Subcutaneous abdominal adipose tissue (tissue), 5 donors: Measurements from ENCODE around the gene CMIP.

ENCODE experiments used
- H3K27ac ChIP-seq: one replicate; pipeline ENCODE4 v1.7.0; 2013; ENCODE audit warnings: low read depth, mild to moderate bottlenecking, inconsistent platforms, low read length, moderate library complexity
- H3K27me3 ChIP-seq, 5 donors: one replicate each; pipeline ENCODE4 v1.7.0; 2013; ENCODE audit warnings: low read length in 5 of 5, inconsistent platforms in 1 of 5; ENCODE audit not compliant: control insufficient read depth in 5 of 5, insufficient read depth in 4 of 5
- H3K36me3 ChIP-seq, 5 donors: one replicate each; pipeline ENCODE4 v1.7.0; 2013; ENCODE audit warnings: low read length in 5 of 5; ENCODE audit not compliant: control insufficient read depth in 5 of 5, insufficient read depth in 5 of 5
- H3K4me1 ChIP-seq, 5 donors: one replicate each; pipeline ENCODE4 v1.7.0; 2013; ENCODE audit warnings: low read length in 5 of 5, mild to moderate bottlenecking in 3 of 5, moderate library complexity in 1 of 5; ENCODE audit not compliant: control insufficient read depth in 5 of 5, insufficient read depth in 5 of 5
- H3K4me3 ChIP-seq, 5 donors: one replicate each; pipeline ENCODE4 v1.7.0; 2013; ENCODE audit warnings: low read length in 5 of 5, low read depth in 1 of 5
- H3K9ac ChIP-seq, 5 donors: one replicate each; pipeline ENCODE4 v1.7.0; 2013; ENCODE audit warnings: low read length in 5 of 5, mild to moderate bottlenecking in 4 of 5, moderate library complexity in 3 of 5
- H3K9me3 ChIP-seq, 5 donors: one replicate each; pipeline ENCODE4 v1.7.0; 2013; ENCODE audit warnings: low read length in 5 of 5; ENCODE audit not compliant: control insufficient read depth in 5 of 5
- donor health status: healthy.
- donor health status: healthy.
- donor health status: healthy.
- donor health status: healthy.
- donor health status: healthy.

CMIP gene

GRCh38 chr16:81632392-81633146, 188.0 kb downstream of the CMIP start:
- Histone ChIP-seq H3K9ac (no peak overlapping the region), H3K9me3 (no peaks in the 10 kb centered on the region), H3K36me3 (peaks cover 0 to 5% (median 0%) of the 10 kb centered on the region in 5 donors), H3K4me3 (no peak overlapping the region), H3K27ac (no peak overlapping the region), H3K27me3 (peaks cover 0 to 3% (median 0%) of the 10 kb centered on the region in 5 donors), H3K4me1 (peaks cover 8 to 41% (median 33%) of the 10 kb centered on the region in 5 donors)

- Histone ChIP-seq H3K27ac (no peak overlapping the region), H3K4me1 (peaks cover 7 to 41% (median 34%) of the 10 kb centered on the region in 5 donors), H3K9me3 (no peaks in the 10 kb centered on the region), H3K4me3 (no peak overlapping the region), H3K27me3 (peaks cover 0 to 3% (median 0%) of the 10 kb centered on the region in 5 donors), H3K36me3 (peaks cover 0 to 5% (median 0%) of the 10 kb centered on the region in 5 donors), H3K9ac (no peak overlapping the region)
Observed at GRCh38 chr16:81633147-81633619, 188.6 kb downstream of the CMIP start.

GRCh38 chr16:81633680-81634379, 189.2 kb downstream of the CMIP start:
- Histone ChIP-seq H3K4me3 (no peak overlapping the region), H3K9me3 (no peaks in the 10 kb centered on the region), H3K9ac (no peak overlapping the region), H3K27me3 (no peaks in the 10 kb centered on the region), H3K27ac (no peak overlapping the region), H3K36me3 (peaks cover 0 to 3% (median 0%) of the 10 kb centered on the region in 5 donors), H3K4me1 (peaks cover 2 to 41% (median 34%) of the 10 kb centered on the region in 5 donors)

- Histone ChIP-seq H3K27me3 (no peaks in the 10 kb centered on the region), H3K4me1 (peaks cover 2 to 48% (median 37%) of the 10 kb centered on the region in 5 donors), H3K4me3 (no peak overlapping the region), H3K9ac (no peak overlapping the region), H3K27ac (no peak overlapping the region), H3K36me3 (peaks cover 0 to 3% (median 0%) of the 10 kb centered on the region in 5 donors), H3K9me3 (no peaks in the 10 kb centered on the region)
Observed at GRCh38 chr16:81634380-81635062, 189.9 kb downstream of the CMIP start.

GRCh38 chr16:81635063-81635937, 190.7 kb downstream of the CMIP start:
- H3K36me3 ChIP-seq: peaks cover 0 to 2% (median 0%) of the 10 kb centered on the region in 5 donors
- H3K27me3 ChIP-seq: no peaks in the 10 kb centered on the region
- no peak overlapping the region for H3K9ac ChIP-seq
- H3K4me1 ChIP-seq: peaks cover 2 to 49% (median 37%) of the 10 kb centered on the region in 5 donors
- H3K9me3 ChIP-seq: no peaks in the 10 kb centered on the region
- H3K4me3 ChIP-seq: no peak overlapping the region
- no peak overlapping the region for H3K27ac ChIP-seq

- H3K4me1 ChIP-seq: peaks cover under 1 to 39% (median 26%) of the 10 kb centered on the region in 5 donors
- H3K27me3 ChIP-seq: no peaks in the 10 kb centered on the region
- H3K9ac ChIP-seq: no peak overlapping the region
- H3K27ac ChIP-seq: no peak overlapping the region
- no peaks in the 10 kb centered on the region for H3K9me3 ChIP-seq
- H3K4me3 ChIP-seq: no peak overlapping the region
- H3K36me3 ChIP-seq: peaks cover 0 to 4% (median 2%) of the 10 kb centered on the region in 5 donors
Observed at GRCh38 chr16:81636298-81636993, 191.8 kb downstream of the CMIP start.

- Histone ChIP-seq H3K27ac (no peak overlapping the region), H3K36me3 (peaks cover 0 to 9% (median 5%) of the 10 kb centered on the region in 5 donors), H3K9me3 (no peaks in the 10 kb centered on the region), H3K4me1 (peaks cover 0 to 35% (median 20%) of the 10 kb centered on the region in 5 donors), H3K4me3 (no peak overlapping the region), H3K9ac (no peak overlapping the region), H3K27me3 (no peaks in the 10 kb centered on the region)
Observed at GRCh38 chr16:81637336-81638235, 193.0 kb downstream of the CMIP start.

- Histone ChIP-seq H3K27me3 (no peaks in the 10 kb centered on the region), H3K9ac (no peak overlapping the region), H3K4me3 (no peak overlapping the region), H3K9me3 (no peaks in the 10 kb centered on the region), H3K4me1 (peaks cover 0 to 31% (median 14%) of the 10 kb centered on the region in 5 donors), H3K27ac (no peak overlapping the region), H3K36me3 (peaks cover 0 to 11% (median 7%) of the 10 kb centered on the region in 5 donors)
Observed at GRCh38 chr16:81638286-81638945, 193.8 kb downstream of the CMIP start.
